Measurements from ENCODE around the gene SLC2A9. TPM values are rescaled to one million over a fixed set of nuclear protein-coding genes. Genes with fewer than 3 reads are reported as not detected.
A peak's percentile ranks its signal among the peaks of the same experiment; 100 is the strongest.

Gene SLC2A9
- total RNA-seq, 1 experiment from 2014 or later: 33.3 TPM

DNA sequence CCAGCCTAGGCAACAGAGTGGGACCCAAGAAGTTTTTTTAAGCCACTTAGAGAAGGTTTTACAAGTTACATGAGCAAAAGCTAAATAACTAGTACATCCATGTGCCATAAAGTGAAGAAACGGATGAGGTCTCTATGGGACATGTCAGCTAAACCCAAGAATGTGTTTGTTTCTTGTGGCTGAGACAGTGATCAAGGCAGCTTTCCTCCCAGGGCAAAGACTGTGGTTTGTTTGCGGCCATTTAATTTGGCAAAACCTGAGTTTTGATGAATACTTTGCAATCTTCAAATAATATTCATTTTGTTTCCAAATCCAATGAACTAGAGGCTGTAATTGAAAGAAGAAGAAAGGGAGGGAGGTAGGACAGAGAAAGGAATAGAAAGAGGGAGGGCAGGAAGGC is 44.9 kb upstream of the SLC2A9 start:
- TF ChIP-seq, protein P1, sequence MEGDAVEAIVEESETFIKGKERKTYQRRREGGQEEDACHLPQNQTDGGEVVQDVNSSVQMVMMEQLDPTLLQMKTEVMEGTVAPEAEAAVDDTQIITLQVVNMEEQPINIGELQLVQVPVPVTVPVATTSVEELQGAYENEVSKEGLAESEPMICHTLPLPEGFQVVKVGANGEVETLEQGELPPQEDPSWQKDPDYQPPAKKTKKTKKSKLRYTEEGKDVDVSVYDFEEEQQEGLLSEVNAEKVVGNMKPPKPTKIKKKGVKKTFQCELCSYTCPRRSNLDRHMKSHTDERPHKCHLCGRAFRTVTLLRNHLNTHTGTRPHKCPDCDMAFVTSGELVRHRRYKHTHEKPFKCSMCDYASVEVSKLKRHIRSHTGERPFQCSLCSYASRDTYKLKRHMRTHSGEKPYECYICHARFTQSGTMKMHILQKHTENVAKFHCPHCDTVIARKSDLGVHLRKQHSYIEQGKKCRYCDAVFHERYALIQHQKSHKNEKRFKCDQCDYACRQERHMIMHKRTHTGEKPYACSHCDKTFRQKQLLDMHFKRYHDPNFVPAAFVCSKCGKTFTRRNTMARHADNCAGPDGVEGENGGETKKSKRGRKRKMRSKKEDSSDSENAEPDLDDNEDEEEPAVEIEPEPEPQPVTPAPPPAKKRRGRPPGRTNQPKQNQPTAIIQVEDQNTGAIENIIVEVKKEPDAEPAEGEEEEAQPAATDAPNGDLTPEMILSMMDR (IDR thresholded peaks at IDR 0.05; ENCODE audit: unreplicated experiment): no peak
- Mint-ChIP-seq H3K27ac (ENCODE audit: low read depth, unreplicated experiment) (no peak overlapping the region), H3K36me3 (ENCODE audit: insufficient read depth, unreplicated experiment) (peaks cover 9% of the 10 kb centered on the region), H3K4me1 (ENCODE audit: insufficient read depth, unreplicated experiment) (no peaks in the 10 kb centered on the region), H3K27me3 (ENCODE audit: insufficient read depth, unreplicated experiment) (no peaks in the 10 kb centered on the region), H3K4me3 (ENCODE audit: unreplicated experiment) (no peak overlapping the region), H3K9me3 (ENCODE audit: unreplicated experiment) (no peaks in the 10 kb centered on the region)
- POLR2A ChIA-PET: no interaction called here
- DNase-seq (ENCODE audit: unreplicated experiment): no peak
- intact Hi-C loops (cut with micrococcal nuclease): no loop called here
- no TSS peak for BruUV-seq (replicated peaks)
- CTCF ChIA-PET: interaction anchor here (0.5 to 7.4 kb wide), 5 partner anchors 30 to 304 kb away, joined by 3 to 61 read pairs (median 3); no protein-coding TSS in a partner anchor

DNA sequence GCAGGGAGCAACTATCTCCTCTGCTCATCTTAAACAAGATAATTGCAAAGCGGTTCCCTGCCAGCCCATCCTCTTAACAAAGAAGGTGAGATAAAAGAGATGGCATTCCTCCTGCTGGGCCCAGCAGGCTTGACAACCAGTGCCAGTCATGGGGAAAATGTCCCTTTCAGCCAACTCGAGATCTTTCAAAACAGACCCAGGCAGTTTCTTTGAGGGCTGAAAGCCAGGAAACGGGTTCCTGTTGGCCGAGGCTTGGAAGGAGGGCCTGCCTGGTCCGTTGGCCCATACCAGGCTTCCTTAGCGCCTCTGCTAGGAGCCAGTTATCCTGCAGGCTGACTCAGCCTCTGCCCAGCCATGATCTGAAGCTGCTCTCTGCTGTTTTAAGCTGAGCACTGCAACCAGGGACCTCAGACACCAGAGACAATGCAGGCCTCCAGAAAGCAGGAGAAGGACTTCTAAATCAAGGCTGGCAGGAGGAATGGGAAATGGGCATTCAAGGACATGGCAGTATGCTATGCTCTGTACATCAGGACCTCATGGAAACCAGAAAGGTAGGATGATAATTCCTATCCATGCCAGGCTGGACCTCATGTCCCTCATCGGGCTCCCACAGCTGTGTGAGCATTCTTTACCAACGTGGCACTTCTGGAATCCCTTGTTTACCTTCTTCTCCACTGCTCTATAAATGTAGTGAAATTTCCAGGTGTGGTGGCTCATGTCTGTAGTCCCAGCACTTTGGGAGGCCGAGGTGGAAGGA is 42.4 kb upstream of the SLC2A9 start:
- TF ChIP-seq, protein P1 (IDR thresholded peaks at IDR 0.05; ENCODE audit: unreplicated experiment): peak; percentile 58
- peak; percentile 80 for DNase-seq (ENCODE audit: unreplicated experiment)
- H3K27me3 Mint-ChIP-seq (ENCODE audit: insufficient read depth, unreplicated experiment): no peaks in the 10 kb centered on the region
- no peak overlapping the region for H3K27ac Mint-ChIP-seq (ENCODE audit: low read depth, unreplicated experiment)
- ChIA-PET POLR2A (interaction anchor here (0.8 to 1.4 kb wide), 3 partner anchors 30 to 51 kb away, joined by 3 to 6 read pairs (median 5); no protein-coding TSS in a partner anchor), CTCF (interaction anchor here (0.7 to 7.4 kb wide), 29 partner anchors 9 to 369 kb away, joined by 3 to 61 read pairs (median 4); partner anchors contain the start of gene SLC2A9)
- no peaks in the 10 kb centered on the region for H3K4me1 Mint-ChIP-seq (ENCODE audit: insufficient read depth, unreplicated experiment)
- H3K9me3 Mint-ChIP-seq (ENCODE audit: unreplicated experiment): no peaks in the 10 kb centered on the region
- BruUV-seq (replicated peaks): no TSS peak
- H3K36me3 Mint-ChIP-seq (ENCODE audit: insufficient read depth, unreplicated experiment): no peaks in the 10 kb centered on the region
- H3K4me3 Mint-ChIP-seq (ENCODE audit: unreplicated experiment): no peak overlapping the region
- intact Hi-C loops (cut with micrococcal nuclease): loop anchor here (1.0 to 2.0 kb wide), 3 partner anchors 45 to 361 kb away; no protein-coding TSS in a partner anchor

DNA sequence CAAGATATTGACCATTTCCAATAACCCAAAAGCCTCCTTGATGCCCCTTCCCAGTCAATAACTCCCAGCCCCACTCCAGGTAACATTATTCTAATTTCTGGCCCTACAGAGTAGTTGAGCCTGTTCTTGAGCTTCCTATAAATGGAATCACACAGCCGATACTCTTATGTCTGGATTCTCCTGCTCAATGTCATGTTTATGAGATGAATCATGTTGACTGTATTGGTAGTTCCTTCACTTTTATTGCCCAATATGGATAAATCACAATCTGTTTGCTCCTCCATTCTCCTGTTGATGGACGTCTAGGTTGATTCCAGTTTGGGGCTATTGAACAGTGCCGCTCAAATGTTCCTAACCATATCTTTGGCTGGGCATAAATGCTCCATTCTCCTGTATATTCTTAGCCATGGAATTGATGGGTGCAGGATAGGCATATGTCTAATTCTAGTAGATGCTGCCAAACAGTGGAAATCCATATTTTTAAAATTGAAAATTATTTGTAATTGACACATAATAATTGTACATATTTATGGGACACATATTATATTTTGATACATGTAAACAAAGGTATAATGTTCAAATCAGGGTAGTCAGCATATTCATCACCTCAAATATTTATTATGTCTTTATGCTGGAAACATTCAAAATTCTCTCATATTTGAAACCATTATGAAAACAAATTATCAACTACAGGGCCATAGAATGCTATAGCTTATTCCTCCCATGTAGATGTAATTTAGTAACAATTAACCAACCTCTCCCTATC is 40.5 kb upstream of the SLC2A9 start:
- intact Hi-C loops (cut with micrococcal nuclease): loop anchor here (2.0 kb wide), 1 partner anchor 359 kb away; no protein-coding TSS in a partner anchor
- no TSS peak for BruUV-seq (replicated peaks)
- no peaks in the 10 kb centered on the region for H3K27me3 Mint-ChIP-seq (ENCODE audit: insufficient read depth, unreplicated experiment)
- POLR2A ChIA-PET: interaction anchor here (0.8 kb wide), 1 partner anchor 40 kb away, joined by 4 read pairs; the partner anchor contains the start of gene SLC2A9
- DNase-seq (ENCODE audit: unreplicated experiment): peak; percentile 30
- CTCF ChIA-PET: interaction anchor here (0.6 to 7.4 kb wide), 12 partner anchors 8 to 490 kb away, joined by 3 to 61 read pairs (median 10); partner anchors contain the start of gene SLC2A9
- no peaks in the 10 kb centered on the region for H3K9me3 Mint-ChIP-seq (ENCODE audit: unreplicated experiment)
- TF ChIP-seq, protein P1 (IDR thresholded peaks at IDR 0.05; ENCODE audit: unreplicated experiment): no peak
- no peaks in the 10 kb centered on the region for H3K36me3 Mint-ChIP-seq (ENCODE audit: insufficient read depth, unreplicated experiment)
- no peak overlapping the region for H3K4me3 Mint-ChIP-seq (ENCODE audit: unreplicated experiment)
- H3K4me1 Mint-ChIP-seq (ENCODE audit: insufficient read depth, unreplicated experiment): no peaks in the 10 kb centered on the region
- H3K27ac Mint-ChIP-seq (ENCODE audit: low read depth, unreplicated experiment): no peak overlapping the region

DNA sequence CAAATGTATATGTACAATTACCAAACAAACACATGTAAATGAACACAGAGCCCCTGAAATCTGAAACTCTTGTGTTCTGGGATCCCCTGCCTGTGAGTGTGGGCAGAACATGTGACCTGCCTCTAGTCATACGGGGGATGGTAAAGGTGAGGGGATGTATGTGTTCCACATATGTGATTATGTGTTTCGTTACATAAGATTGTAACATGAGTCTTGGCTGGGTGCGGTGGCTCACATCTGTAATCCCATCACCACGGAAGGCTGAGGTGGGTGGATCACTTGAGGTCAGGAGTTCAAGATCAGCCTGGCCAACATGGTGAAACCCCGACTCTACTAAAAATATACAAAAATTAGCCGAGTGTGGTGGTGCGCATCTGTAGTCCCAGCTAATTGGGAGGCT is 37.1 kb upstream of the SLC2A9 start:
- no peak overlapping the region for H3K4me3 Mint-ChIP-seq (ENCODE audit: unreplicated experiment)
- BruUV-seq (replicated peaks): no TSS peak
- H3K36me3 Mint-ChIP-seq (ENCODE audit: insufficient read depth, unreplicated experiment): no peaks in the 10 kb centered on the region
- no peak overlapping the region for H3K27ac Mint-ChIP-seq (ENCODE audit: low read depth, unreplicated experiment)
- intact Hi-C loops (cut with micrococcal nuclease): no loop called here
- TF ChIP-seq, protein P1 (IDR thresholded peaks at IDR 0.05; ENCODE audit: unreplicated experiment): no peak
- CTCF ChIA-PET: interaction anchor here (1.1 to 1.6 kb wide), 3 partner anchors 39 to 355 kb away, joined by 3 to 5 read pairs (median 4); no protein-coding TSS in a partner anchor
- DNase-seq (ENCODE audit: unreplicated experiment): no peak
- H3K9me3 Mint-ChIP-seq (ENCODE audit: unreplicated experiment): no peaks in the 10 kb centered on the region
- POLR2A ChIA-PET: no interaction called here
- H3K4me1 Mint-ChIP-seq (ENCODE audit: insufficient read depth, unreplicated experiment): no peaks in the 10 kb centered on the region
- H3K27me3 Mint-ChIP-seq (ENCODE audit: insufficient read depth, unreplicated experiment): no peaks in the 10 kb centered on the region

Data from MCF 10A (cell line).